D341Med (cell line): ENCODE measurements around the gene PPP1R7.

ENCODE experiments used
- DNase-seq: peaks from one replicate; pipeline ENCODE4 v3.0.0; 2012; ENCODE audit warnings: low spot score

PPP1R7 gene

DNA sequence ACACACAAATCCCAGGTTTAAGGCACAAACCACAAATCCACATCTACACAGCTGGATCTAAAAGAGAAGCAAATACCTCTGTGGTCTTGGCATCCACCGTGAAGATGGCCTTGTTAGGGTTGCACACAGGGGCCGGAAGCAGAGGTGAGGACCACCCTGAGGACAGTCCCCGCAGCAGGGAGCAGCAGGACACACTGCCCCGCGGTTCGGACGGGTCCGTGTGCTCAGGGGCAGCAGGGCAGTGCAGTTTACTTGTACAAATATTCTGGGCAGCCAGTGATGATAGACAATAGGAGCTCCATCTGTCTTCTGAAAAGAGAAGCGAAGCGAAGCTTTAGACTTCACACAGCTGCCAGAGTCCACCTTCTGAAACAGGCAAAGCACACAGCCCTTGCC, 9.8 kb upstream of the PPP1R7 start:
- no peak for DNase-seq

GRCh38 chr2:241141214-241141770, 9.0 kb upstream of the PPP1R7 start:
- DNase-seq, result no peak

DNA sequence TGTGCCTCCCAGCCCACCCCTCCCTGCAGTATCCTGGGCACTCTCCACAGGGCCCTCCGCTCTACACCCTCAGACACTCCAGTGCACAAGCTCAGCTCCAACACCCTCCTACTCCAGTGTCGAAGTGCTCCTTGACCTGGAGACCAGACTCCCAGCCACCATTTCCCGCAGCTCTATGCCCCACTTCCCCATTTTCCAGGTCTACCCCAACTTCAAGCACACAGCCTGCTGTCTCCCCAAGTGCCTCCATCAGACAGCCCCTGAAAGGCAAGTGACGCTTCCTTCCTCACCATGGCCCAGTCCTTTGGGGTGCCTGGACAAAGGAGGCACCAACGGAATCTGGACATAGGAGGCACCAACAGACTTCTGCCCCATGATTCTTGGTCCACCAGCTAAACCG, 8.2 kb upstream of the PPP1R7 start:
- no peak for DNase-seq

DNA sequence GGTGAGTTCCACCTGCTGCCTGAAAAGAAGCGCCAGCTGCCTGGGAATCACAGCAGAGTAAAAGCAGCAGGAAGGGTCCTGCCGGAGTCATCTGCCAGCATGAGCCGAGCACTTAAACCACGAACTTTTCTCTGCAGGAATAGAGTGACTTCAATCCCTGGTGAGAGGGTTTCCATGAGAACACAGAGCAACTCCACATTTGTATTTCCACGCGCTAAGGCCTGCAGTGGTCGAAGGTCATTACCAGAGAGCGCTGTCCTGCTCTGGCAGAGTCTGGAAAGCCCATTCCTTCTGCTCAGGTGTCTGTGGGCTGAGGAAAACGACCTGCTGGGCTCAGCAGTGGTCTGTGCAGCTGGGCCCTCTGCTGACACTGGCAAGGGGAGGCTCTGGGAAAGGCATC, 7.7 kb upstream of the PPP1R7 start:
- no peak for DNase-seq

- no peak for DNase-seq
Observed at GRCh38 chr2:241146286-241146685, 4.0 kb upstream of the PPP1R7 start.

GRCh38 chr2:241147336-241147735, 2.9 kb upstream of the PPP1R7 start:
- DNase-seq, result no peak

GRCh38 chr2:241148239-241148638, 2.0 kb upstream of the PPP1R7 start:
- no peak for DNase-seq

DNA sequence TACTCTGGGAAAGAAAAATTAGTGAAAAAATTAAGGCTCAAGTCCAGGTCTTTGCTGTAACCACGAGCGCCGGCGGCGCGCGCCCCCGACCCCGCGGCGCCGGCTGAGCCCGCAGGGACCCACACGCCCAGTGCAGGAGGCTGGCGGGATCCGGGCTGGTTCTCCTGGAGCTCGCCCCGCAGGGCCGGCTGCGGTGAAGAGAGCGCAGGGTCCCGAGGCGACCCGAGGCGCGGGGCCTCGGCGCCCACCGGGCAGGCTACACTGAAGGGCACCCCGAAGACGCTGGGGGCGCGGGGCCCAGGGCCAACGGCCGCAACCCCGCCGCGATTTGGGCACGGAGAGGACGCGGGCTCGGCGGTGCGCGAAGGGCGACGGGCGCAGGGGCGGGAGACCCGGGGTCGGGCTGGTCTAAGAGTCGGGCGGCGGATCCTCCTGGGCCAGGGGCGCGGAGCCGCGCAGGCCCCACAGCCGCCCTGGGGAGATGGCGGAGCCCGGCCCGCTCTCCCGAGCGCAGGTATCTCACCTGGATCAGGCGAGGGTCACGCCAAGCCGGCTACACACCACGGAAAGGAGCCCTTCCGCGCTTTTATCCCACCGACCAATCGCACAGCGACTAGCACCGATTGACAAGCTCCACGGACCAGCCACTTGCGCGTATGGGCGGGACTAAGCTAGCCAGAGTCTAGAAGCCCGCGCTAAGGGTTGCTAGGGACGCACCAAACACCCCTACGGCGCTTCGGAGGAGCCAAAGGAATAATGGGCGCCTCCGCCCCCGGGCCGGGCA, 1.2 kb upstream of the PPP1R7 start, which contains the start of gene PASK:
Gene PASK (minus strand): TSS at position 582 of the 784 bp plus-strand sequence. CDS start 6,440 bp downstream, outside the sequence.
- DNase-seq, result peak; percentile 91

GRCh38 chr2:241149675-241149924, 667 bp upstream of the PPP1R7 start:
- no peak for DNase-seq

GRCh38 chr2:241150660-241151530, 628 bp downstream of the PPP1R7 start:
- DNase-seq, result no peak

- no peak for DNase-seq
Observed at GRCh38 chr2:241151934-241152660, 1.8 kb downstream of the PPP1R7 start.

DNA sequence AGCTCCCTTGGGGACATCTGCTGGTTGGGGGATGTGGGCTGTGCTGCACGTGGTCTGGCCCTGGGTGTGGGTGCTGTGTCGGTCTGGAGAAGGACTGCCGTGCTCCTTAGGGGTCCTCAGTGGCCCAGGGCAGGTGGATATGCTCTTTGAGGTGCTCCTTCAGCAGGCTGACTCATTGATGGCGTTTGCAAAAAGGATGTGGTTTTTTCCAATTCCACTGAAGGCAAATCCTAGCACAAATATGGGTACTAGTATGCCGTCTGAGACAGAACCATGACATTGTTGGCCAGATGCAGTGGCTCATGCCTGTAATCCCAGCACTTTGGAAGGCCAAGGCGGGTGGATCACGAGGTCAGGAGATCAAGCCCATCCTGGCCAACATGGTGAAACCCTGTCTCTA, 3.3 kb downstream of the PPP1R7 start:
- no peak for DNase-seq

DNA sequence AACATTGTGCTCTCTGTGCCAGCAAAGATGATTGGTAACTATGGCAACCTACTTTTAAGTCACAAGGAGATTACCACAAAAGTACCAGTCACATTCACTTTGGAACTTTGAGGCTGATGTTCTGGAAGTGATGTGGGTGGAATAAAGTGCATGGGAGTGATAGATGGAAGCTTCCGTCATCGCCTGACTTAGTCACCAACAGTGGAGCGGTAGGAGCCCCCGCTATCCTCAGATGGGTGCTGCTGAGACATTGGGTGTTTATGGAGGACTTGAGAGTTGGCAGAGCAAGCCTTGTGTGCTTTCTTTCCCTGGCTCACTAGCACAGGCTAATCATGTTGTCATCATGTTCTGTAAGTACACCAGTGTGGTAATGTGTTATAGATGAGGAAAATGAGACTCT, 4.6 kb downstream of the PPP1R7 start:
- DNase-seq, result no peak

GRCh38 chr2:241155936-241156335, 5.7 kb downstream of the PPP1R7 start:
- no peak for DNase-seq

GRCh38 chr2:241156971-241157441, 6.7 kb downstream of the PPP1R7 start:
- no peak for DNase-seq

GRCh38 chr2:241157841-241158545, 7.7 kb downstream of the PPP1R7 start:
- no peak for DNase-seq

- no peak for DNase-seq
Observed at GRCh38 chr2:241158546-241158900, 8.3 kb downstream of the PPP1R7 start.

DNA sequence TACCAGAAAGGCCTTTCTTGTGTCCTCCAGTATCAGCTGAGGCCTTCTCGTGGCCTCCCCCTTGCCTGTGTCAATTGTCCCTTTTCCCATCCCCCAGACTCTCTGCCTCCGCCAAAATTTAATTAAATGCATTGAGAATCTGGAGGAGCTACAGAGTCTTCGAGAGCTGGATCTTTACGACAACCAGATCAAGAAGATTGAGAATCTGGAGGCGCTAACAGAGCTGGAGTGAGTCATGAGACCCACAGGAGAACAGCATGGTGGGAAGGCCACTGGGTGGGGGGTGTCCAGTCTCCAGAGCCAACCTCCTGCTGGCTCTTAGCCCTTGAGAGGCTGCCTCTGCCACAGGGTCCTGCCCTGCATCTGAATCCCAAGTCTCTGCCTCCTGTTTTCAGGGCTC, 8.8 kb downstream of the PPP1R7 start:
- no peak for DNase-seq

GRCh38 chr2:241160318-241160717, 10.1 kb downstream of the PPP1R7 start:
- no peak for DNase-seq

DNA sequence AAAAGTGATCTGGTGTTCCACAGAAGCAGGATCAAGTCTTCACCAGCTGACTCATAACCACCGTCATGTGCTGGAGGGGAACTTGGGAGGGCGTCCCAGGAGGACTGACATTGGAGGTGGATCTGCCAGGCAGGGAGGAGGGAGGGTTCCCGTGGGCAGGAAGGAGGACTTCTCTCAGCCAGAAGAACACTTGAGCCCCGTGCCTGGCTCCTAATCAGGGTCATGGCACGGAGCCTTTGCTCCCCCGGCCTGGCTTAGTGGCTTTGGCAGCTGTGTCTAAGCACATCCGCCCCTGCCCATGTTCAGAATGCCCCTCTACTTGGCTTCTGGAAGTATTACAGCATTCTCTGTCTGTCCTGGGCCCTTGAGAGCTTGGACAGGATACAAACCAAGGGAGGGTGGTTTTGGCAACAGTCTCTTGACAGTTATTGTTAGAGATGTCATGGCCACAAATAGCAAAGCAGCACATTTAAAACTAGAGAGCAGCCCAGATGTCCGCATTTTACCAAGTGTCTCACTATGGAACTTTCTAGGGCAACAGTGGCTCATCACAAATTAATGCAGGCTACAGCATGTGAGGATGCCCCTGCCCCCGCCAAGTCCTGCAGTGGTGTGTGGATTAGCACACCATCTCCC, 11.5 kb downstream of the PPP1R7 start:
- DNase-seq, result no peak

DNA sequence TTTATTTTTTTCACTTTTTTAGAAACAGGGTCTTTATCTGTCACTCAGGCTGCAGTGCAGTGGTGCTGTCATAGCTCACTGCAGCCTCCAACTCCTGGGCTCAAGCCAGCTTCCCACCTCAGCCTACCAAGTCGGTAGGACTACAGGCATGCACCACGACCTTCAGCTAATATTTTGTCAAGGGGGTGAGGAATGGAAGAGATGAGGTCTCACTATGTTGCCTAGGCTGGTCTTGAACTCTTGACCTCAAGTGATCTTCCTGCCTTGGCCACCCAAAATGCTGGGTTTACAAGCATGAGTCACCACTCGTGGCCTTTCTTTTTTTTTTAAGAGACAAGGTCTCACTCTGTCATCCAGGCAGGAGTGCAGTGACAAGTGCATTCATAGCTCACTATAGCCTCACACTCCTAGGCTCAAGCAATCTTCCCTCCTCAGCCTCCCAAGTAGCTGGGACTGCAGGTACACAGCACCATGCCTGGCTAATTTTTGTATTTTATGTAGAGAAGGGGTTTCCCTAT, 13.4 kb downstream of the PPP1R7 start:
- DNase-seq, result no peak
